HG03432 (cell line): Measurements from ENCODE around the gene POLR2I.

ENCODE experiments used
- ATAC-seq: cut with Tn5 transposase; IDR thresholded peaks from one replicate; pipeline ENCODE4 v1.9.1; 2021; ENCODE audit warnings: mild to moderate bottlenecking, moderate library complexity; ENCODE audit not compliant: unreplicated experiment

POLR2I gene

GRCh38 chr19:36114721-36115452 lies at the start of gene POLR2I:
POLR2I (minus strand) TSS chr19:36114875; CDS start chr19:36114856, 19 bp downstream.
- ATAC-seq = peak; percentile 79

GRCh38 chr19:36163813-36164212 lies 49.1 kb upstream of the POLR2I start:
- no peak for ATAC-seq

DNA sequence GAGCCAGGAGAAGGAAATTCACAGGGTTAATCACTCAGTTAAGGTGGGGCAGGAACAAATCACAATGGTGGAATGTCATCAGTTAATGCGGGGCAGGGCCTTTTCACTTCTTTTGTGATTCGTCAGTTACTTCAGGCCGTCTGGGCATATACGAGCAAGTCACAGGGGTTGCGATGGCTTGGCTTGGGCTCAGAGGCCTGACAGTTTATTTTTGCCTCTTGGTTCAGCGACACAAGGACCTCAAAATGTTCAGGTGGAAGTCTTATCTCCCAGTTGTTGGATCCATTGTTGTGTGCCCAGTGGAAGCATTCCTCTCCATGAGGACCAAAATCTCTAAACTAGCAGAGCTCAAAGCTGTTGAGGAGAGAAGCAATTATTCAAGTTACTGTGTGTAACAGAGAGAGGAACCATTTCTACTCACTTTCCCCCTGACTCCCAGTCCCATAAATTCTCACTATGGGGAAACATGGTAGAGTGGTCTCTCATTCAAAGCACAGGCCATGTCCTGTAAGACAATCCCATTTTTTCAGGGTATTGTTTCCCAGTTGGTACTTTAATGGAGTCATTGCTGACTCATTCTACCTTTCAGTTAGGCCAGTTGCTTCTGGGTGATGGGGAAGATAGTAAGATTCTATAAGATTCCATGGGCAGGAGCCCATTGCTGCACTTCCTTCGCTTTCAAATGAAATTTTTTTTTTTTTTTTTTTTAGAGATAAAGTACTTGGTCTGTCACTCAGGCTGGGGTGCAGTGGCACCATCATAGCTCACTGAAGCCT lies 46.3 kb upstream of the POLR2I start:
- no peak for ATAC-seq

- no peak for ATAC-seq
These were observed 38.5 kb upstream of the POLR2I start for GRCh38 chr19:36153126-36153525.

DNA sequence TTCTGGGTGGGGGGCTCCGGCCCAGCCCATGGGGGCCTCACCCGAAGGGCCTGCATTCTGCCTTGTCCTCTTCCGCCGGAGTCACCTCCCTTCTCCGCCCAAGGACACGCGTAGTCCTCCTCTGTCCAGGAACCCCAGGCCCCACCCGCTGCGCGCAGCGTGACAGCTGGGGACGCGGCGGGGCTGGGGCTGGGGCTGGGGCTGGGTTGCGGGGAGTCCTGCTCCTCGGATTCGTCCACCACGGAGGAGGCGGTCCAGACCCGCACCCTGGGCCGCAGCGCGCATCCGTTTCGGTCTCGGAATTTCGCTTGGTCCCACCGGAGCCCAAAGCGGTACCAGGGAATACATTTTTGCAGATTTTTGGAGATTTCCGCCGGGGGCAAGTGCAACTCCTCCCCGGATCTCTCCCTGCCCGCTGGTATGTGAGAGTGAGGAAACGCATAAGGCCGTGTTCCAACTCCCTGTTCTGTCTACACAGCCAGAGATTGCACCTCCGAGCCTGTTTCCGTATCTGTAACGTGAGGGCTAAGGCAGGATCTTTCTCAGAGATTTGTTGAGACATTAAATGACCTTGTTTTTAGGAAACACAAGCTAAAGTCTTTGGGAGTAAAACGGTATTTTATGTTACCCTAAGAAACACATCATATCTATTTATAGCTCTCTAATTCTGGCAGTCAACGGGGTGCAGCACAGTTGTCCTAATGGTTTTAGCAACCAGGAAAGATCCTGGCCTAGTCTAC lies 37.8 kb upstream of the POLR2I start, which contains the start of gene COX7A1:
Gene COX7A1, minus strand, starts transcription at position 96 of the 740 bp plus-strand sequence. Its CDS starts 40 bp downstream, at position 56.
- ATAC-seq = no peak

DNA sequence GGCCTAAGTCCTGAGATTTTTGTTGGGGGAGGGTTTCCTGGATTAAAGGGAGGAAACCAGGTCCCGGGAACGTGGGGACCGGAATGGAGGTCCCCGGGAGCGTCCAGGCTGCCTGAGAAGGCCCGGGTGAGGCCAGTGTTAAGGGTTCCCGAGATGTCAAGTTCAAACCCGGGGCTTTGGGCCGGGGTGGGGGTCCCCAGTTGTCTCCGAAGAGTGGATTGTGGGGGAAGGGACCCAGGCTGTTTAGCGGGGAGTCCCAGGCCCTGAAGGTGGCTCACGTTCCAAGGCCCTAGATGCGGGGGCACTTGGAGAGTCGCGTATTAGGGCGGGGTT lies 37.3 kb upstream of the POLR2I start:
- ATAC-seq = no peak

DNA sequence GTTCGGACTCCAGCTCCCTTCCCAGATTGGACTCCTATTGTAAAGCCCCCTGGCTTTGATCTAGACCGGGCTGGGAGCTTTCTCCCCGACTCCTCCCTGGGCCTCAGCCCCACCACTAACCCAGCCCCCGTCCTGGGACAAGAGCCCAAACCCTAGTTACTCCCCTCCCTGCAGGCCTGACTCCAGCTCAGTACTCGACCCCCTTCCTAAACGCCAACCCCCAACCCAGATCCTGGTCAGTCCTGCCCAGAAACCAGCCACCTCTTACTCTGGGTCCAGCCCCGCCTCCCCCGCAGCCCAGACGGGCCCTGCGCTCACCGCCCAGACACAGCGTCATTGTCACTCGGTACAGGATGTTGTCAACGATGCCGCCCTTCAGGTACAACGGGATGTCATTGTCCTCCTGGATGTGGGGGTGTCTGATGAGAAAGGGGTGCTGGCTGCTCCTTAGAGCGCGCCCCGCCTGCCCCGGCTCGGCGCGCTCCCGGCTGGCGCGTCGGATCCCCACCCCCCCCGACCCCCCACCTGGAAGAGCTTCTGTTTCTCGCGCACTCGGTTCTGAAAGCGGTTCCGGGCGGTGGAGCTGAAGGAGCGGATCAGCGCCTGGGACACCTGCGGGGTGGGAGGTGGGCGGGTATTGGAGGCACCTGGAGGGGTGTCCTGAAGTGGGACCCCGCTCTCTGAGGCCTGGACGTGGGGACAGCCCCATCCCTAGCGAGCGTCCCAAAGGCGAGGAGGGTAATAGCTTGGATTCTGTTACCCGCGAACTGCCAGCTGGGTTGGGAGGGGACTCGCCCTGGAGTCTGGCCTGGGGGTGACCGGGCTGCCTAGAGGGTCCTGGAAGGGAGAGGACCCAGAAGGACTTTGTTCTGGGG lies 36.7 kb upstream of the POLR2I start:
- ATAC-seq = no peak

- no peak for ATAC-seq
These were observed 35.9 kb upstream of the POLR2I start for GRCh38 chr19:36150586-36150985.

DNA sequence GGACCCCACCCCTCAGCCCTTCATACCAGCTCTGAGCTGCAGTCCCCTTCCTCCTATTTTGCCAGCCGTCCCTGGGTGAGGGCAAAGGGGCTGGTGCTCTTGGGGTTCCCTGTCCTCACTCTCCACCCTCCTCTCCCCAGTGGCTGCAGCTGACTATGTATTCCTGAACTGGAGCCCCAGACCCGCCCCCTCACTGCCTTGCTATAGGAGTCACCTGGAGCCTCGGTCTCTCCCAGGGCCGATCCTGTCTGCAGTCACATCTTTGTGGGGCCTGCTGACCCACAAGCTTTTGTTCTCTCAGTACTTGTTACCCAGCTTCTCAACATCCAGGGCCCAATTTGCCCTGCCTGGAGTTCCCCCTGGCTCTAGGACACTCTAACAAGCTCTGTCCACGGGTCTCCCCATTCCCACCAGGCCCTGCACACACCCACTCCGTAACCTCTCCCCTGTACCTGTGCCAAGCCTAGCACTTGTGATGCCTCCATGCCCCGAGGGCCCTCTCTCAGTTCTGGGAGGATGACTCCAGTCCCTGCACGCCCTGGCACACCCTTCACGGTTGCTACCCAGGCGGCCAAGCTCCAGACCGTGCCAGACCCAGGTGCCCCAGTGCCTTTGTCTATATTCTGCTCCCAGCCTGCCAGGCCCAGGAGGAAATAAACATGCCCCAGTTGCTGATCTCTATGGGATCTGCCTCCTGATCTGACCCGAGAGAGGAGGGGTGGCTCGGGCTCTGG lies 35.2 kb upstream of the POLR2I start:
- no peak for ATAC-seq

- ATAC-seq = no peak
These were observed 29.9 kb upstream of the POLR2I start for GRCh38 chr19:36144624-36145023.

DNA sequence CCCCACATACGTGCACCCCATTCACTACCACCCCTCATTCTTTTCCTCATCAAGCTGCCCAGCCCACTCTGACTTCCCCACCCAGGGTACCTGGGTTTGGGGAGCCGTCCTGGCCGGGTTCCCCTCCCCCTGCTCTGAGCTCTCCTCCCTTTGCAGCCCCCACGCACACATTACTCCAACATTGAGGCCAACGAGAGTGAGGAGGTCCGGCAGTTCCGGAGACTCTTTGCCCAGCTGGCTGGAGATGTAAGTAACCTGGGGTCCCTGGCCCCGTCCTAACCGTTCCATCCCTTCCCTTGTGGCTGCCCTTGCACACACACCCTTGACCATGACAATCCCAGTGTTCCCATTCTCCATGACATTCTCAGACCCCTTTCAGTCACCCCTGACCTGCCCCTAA lies 27.8 kb upstream of the POLR2I start:
- no peak for ATAC-seq

DNA sequence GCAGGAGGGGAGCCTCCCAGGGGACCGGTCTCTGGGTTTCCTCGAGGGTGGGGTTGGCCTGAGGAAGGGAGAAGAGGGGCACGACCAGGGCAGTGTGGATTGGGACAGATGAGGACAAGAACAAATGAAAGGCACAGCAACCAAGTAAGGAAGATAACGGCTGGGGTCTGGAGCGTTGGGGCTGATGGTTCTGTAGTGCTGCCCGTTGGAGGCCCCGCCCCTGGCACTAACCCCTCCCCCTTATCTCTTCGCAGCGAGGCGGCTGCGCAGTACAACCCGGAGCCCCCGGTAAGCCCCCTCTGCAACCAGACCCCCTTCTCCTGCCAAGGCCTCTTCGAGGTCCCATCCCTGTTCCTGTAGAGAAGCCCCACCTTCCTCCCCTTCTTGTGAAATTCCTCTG lies 27.4 kb upstream of the POLR2I start:
- no peak for ATAC-seq

DNA sequence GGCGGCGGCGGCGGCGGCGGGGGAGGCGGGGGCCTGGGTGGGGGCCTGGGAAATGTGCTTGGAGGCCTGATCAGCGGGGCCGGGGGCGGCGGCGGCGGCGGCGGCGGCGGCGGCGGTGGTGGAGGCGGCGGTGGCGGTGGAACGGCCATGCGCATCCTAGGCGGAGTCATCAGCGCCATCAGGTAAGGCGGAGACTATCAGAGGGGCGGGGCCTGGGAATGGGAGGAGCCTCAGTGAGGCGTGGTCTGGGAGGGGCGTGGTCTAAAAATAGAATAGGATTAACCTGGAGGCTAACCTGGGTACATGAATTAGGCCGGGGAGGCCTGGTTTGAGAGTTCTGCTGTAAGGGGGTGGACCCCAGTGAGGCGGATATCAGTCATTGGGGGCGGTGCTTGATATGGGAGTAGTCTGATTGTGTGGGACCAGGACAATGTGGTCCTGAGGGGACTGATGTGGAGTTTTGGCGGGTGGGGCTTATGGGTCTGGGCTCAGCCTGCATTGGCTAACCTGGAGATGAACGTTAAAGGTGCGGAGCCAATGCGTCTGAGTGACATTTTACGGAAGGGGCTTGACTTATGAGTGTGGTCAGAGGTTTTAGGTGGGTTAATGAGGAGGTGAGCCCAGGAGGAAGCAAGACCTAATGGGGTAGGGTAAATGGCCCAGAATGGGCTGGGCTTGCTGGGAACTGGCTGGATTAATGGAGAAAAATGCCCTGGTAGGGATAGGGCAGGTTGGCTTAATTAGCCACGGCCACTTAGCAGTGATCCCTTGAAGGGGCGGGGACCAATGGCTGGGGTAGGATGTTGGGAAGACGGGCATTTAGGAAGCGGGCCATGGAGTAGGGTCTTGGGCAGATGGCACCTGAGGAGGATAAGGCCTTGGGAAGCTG lies 26.6 kb upstream of the POLR2I start:
- peak; percentile 52 for ATAC-seq

DNA sequence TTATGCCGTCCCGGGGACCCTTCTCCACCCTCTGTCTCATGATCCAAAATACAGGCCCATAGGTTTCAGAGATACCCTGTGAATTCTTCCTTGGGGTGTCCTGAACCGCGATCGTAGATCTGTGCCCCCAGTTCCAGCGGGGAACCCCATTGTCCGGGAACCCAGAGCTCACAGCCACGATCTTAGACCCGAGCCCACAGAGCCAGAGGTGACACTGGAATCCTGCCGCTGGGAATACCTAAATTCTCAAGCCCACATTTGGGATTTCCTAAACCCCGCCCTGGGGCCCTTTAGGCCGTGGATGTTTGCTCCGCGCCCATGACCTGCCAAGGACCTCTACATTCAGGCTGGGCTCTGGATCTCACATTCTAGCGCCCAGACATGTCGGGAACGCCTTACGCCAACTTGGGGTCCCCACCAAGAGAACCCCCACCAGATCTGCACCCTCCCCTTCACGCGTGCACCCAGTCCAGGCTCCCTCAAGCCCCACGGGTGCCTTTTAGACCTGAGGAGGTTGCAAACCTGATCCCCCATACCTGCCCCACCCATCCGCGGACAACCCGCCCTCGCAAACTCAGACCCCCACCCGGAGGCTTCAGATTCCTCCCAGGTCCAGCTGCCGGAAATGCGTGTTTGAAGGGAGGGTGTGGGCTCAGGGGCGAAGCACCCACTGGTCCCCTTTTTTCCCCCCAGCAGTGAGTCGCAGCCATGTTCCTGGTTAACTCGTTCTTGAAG lies 25.8 kb upstream of the POLR2I start:
- peak; percentile 9 for ATAC-seq

GRCh38 chr19:36139473-36140303 lies 25.0 kb upstream of the POLR2I start, which contains the start of gene CAPNS1:
CAPNS1 (plus strand) TSS chr19:36140066; CDS start chr19:36141012, 946 bp downstream.
- ATAC-seq = peak; percentile 81

GRCh38 chr19:36139120-36139472 lies 24.4 kb upstream of the POLR2I start:
- ATAC-seq = no peak

DNA sequence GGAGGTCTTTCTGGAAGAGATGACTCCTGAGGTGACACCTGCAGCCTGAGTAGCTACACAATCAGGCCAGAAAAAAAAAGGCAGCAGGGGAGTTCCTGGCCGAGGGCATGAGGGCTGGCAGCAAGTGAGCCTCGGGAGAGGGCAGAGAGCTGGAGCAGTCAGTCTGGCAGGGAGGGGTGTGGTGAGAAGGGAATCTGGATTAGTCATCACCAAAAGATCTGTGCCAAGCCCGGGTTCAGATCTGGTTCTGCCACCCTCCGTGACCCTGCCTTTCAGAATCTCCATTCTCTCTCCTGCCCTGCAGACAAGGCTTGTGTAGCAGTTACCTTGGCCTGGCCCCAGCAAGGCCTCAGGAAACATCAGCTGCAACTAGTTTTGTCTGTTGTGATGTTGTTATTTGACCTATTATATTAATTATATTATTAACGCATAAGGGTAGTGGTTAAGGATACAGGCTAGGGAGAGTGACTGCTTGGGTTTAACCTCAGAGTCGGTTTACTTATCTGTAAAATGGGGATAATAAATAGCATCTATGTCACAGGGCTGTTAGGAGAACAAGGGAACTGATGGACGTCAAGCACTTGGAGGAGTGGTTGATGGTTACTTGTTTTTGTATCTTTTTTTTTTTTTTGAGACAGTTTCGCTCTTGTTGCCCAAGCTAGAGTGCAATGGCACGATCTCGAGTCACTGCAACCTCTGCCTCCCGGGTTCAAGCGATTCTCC lies 22.4 kb upstream of the POLR2I start:
- ATAC-seq = no peak
